HL-60 (cell line): ENCODE results near the gene MKI67.

ENCODE experiments used
- DNase-seq, 2 experiments: peaks; one replicate each; pipeline ENCODE4 v3.0.0-alpha.2; 2010 to 2020; ENCODE audit warnings: low read depth in 1 of 2, low spot score in 1 of 2
- H3K27ac ChIP-seq: fragments of 250-450 bp; sonication (Bioruptor Pico); replicated peaks from 2 replicates; pipeline ENCODE4 v1.5.1; 2020; ENCODE audit warnings: mild to moderate bottlenecking, moderate library complexity
- H3K27me3 ChIP-seq: fragments of 250-450 bp; sonication (Bioruptor Pico); 2 replicates; pipeline ENCODE4 v1.5.1; 2021; ENCODE audit warnings: mild to moderate bottlenecking, moderate library complexity; ENCODE audit not compliant: insufficient read depth, poor library complexity, severe bottlenecking
- H3K4me3 ChIP-seq: replicated peaks from 2 replicates; pipeline ENCODE4 v1.5.1; 2011; ENCODE audit warnings: mild to moderate bottlenecking, control low read depth, low read length; ENCODE audit not compliant: insufficient read depth
- CTCF ChIP-seq: IDR thresholded peaks from one replicate; pipeline ENCODE4 v1.5.1; 2011; ENCODE audit warnings: low read length, control low read depth, inconsistent platforms; ENCODE audit not compliant: insufficient read depth
- GABPA ChIP-seq: IDR thresholded peaks from 2 replicates; pipeline ENCODE4 v1.6.1; 2012; ENCODE audit warnings: low read depth
- POLR2AphosphoS5 ChIP-seq: IDR thresholded peaks from 2 replicates; pipeline ENCODE4 v1.6.1; 2012; ENCODE audit warnings: low read depth
- REST ChIP-seq: IDR thresholded peaks from 2 replicates; pipeline ENCODE4 v1.6.1; 2012; ENCODE audit warnings: low read depth; ENCODE audit not compliant: insufficient replicate concordance
- SPI1 ChIP-seq: IDR thresholded peaks from 2 replicates; pipeline ENCODE4 v1.6.1; 2012; ENCODE audit warnings: low read depth, mild to moderate bottlenecking, borderline replicate concordance

Gene MKI67

GRCh38 chr10:128101901-128102300 lies 24.3 kb downstream of the MKI67 start:
- no peak for TF ChIP-seq REST
- no peak for TF ChIP-seq GABPA
- TF ChIP-seq POLR2AphosphoS5 = no peak
- no peak for TF ChIP-seq CTCF
- TF ChIP-seq SPI1 = no peak
- Histone ChIP-seq H3K27ac (no peak overlapping the region), H3K27me3 (no peaks in the 10 kb centered on the region), H3K4me3 (no peak overlapping the region)
- no peak for DNase-seq

- H3K27ac ChIP-seq = no peak overlapping the region
- no peak for DNase-seq
- H3K27me3 ChIP-seq = no peaks in the 10 kb centered on the region
- TF ChIP-seq SPI1 = no peak
- no peak for TF ChIP-seq CTCF
- TF ChIP-seq POLR2AphosphoS5 = no peak; the same call in 1 of the 2 replicates
- TF ChIP-seq REST = no peak
- no peak for TF ChIP-seq GABPA
- no peak overlapping the region for H3K4me3 ChIP-seq
These were observed 26.3 kb downstream of the MKI67 start for GRCh38 chr10:128099901-128100300.

- H3K4me3 ChIP-seq = no peak overlapping the region
- H3K27me3 ChIP-seq = no peaks in the 10 kb centered on the region
- TF ChIP-seq CTCF (no peak), POLR2AphosphoS5 (no peak), GABPA (no peak), SPI1 (no peak), REST (no peak)
- H3K27ac ChIP-seq = no peak overlapping the region
- no peak for DNase-seq
These were observed 27.6 kb downstream of the MKI67 start for GRCh38 chr10:128098631-128099030.
